Measurements from ENCODE around the gene UGGT2. TPM values are rescaled to one million over a fixed set of nuclear protein-coding genes. Genes with fewer than 3 reads are reported as not detected.

Gene UGGT2, protein sequence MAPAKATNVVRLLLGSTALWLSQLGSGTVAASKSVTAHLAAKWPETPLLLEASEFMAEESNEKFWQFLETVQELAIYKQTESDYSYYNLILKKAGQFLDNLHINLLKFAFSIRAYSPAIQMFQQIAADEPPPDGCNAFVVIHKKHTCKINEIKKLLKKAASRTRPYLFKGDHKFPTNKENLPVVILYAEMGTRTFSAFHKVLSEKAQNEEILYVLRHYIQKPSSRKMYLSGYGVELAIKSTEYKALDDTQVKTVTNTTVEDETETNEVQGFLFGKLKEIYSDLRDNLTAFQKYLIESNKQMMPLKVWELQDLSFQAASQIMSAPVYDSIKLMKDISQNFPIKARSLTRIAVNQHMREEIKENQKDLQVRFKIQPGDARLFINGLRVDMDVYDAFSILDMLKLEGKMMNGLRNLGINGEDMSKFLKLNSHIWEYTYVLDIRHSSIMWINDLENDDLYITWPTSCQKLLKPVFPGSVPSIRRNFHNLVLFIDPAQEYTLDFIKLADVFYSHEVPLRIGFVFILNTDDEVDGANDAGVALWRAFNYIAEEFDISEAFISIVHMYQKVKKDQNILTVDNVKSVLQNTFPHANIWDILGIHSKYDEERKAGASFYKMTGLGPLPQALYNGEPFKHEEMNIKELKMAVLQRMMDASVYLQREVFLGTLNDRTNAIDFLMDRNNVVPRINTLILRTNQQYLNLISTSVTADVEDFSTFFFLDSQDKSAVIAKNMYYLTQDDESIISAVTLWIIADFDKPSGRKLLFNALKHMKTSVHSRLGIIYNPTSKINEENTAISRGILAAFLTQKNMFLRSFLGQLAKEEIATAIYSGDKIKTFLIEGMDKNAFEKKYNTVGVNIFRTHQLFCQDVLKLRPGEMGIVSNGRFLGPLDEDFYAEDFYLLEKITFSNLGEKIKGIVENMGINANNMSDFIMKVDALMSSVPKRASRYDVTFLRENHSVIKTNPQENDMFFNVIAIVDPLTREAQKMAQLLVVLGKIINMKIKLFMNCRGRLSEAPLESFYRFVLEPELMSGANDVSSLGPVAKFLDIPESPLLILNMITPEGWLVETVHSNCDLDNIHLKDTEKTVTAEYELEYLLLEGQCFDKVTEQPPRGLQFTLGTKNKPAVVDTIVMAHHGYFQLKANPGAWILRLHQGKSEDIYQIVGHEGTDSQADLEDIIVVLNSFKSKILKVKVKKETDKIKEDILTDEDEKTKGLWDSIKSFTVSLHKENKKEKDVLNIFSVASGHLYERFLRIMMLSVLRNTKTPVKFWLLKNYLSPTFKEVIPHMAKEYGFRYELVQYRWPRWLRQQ (N-terminal part only)
- 63.7 TPM for total RNA-seq

DNA sequence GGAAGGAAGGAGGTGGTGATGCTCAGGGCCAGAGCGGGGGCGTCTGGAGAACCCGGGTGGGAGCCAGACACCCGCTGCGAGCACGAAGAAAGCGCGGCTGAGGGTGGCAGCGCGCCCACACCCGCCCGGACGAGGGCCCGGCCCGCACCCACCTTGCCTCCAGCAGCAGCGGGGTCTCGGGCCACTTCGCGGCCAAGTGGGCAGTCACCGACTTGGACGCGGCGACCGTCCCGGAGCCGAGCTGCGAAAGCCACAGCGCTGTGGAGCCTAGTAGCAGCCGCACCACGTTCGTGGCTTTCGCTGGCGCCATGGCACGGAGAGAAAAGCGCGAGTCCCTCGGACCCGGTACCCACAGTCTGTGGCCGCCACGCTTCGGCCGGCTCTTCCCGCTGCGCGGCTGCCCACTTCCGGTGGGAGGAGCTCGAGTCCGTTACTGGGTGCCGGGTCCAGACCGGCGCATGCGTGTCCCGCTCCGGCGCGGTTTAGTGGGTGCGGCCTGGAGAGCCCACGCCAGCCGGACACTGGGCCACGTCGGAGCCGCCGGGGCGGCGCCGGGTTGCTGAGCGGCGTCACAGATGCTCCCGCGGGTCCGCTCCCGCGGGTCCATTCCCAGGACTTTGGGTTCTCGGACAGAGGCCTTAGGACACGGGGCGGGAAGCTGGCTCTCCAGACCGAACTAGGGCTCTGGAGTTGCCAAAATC, at the start of gene UGGT2:
TSS of gene UGGT2 (minus strand) at position 399 of the 701 bp plus-strand sequence. CDS start at position 310, 89 bp downstream.

DNA sequence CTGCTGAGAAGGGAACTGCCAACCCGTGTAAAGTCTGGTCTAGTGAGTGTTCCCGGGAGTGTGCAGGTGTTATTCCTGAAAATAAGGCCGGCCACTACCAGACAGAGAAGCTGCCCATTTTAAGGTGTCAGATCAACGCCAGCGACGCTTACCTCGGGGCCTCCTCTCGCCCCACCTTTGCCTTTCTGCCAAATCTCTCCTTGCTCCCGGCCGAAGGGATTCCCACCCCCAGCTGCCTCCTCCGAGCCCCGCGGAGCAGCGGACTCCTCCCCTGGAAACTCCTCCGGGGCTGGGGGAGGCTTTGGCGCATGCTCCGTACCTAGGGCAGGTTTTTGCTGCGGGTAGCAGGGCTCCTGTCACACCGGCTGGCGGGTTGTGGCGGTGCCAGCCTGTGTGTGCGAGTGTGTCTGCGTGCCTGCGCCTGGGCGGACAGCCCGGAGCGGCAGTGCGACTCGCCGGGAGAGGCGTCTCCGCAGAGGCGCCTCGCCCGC, 36.6 kb upstream of the UGGT2 start, which contains the start of gene HS6ST3:
TSS of gene HS6ST3 (plus strand) at position 359 of the 491 bp plus-strand sequence.

Small RNA genes within 50 kb of the gene (small RNA-seq; reads per million reads assigned to genes)
- not detected for gene HMGN1P24

Other genes with a start within 250 kb of the UGGT2 start
- 50.3 TPM for gene HS6ST3, start 36.7 kb upstream of the UGGT2 start, total RNA-seq